ENCODE results near the gene DCD. TPM values are rescaled to one million over a fixed set of nuclear protein-coding genes. Genes with fewer than 3 reads are reported as not detected.
"Not testable (repeated sequence)": the region's sequence is repeated elsewhere in the genome, so short reads cannot be mapped to it uniquely, and the experiment has no call there.

DCD gene
- total RNA-seq, 2 experiments from 2014 or later = not detected

GRCh38 chr12:54665022-54665635, 17.0 kb upstream of the DCD start:
- ATAC-seq (ENCODE audit: low read depth); H3K4me3 Mint-ChIP-seq; H3K36me3 Mint-ChIP-seq; H3K4me1 Mint-ChIP-seq; DNase-seq; H3K27ac Mint-ChIP-seq; POLR2A ChIA-PET; H3K9me3 Mint-ChIP-seq: not testable (repeated sequence)
- H3K27me3 Mint-ChIP-seq = peaks cover 26% of the 10 kb centered on the region

DNA sequence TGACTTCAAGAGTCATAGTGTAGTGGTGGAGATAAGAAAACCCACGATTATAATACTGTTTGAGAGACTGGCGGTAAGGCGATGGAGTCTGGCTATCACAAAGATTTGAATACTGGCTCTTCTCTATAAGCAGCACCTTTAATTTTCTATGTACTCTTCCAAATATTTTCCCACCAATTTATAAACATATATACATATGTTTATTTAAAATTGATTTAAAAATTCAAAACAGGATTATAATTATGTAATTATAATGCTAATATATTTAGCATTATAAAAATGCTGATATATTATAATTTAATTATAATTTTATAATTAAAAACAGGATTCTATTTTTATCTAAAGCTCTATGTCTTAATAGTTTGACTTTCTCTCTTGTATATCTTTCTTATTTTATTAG, 15.4 kb upstream of the DCD start:
- ATAC-seq (ENCODE audit: low read depth) = no peak
- peaks cover 22% of the 10 kb centered on the region for H3K27me3 Mint-ChIP-seq
- H3K36me3 Mint-ChIP-seq = no peaks in the 10 kb centered on the region
- no peak overlapping the region for H3K4me3 Mint-ChIP-seq
- no peaks in the 10 kb centered on the region for H3K9me3 Mint-ChIP-seq
- no peak for DNase-seq
- H3K4me1 Mint-ChIP-seq = no peaks in the 10 kb centered on the region
- no peak overlapping the region for H3K27ac Mint-ChIP-seq
- POLR2A ChIA-PET = no interaction called here

DNA sequence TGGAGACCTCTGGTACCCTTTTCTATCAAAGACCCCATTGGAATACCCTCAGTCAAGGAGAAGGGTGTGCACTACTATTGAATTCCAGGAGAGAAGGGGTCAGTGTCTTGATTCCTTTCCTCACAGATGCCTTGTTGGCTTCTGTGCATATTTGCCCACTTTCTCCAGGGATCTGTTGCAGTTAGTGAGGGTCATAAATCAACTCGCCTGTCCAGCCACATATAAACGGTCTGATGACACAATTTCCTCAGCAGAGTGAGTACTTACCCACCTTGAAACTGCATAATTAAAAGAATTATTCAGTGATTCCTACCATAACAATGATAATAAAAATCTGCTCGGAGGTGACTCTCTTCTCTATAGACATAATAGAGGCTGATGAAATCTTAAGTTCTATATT, 13.9 kb upstream of the DCD start:
- Mint-ChIP-seq H3K27ac (no peak overlapping the region), H3K4me3 (no peak overlapping the region), H3K27me3 (peaks cover 17% of the 10 kb centered on the region), H3K36me3 (no peaks in the 10 kb centered on the region), H3K4me1 (no peaks in the 10 kb centered on the region), H3K9me3 (no peaks in the 10 kb centered on the region)
- POLR2A ChIA-PET = no interaction called here
- DNase-seq (no peak), ATAC-seq (ENCODE audit: low read depth) (no peak)

DNA sequence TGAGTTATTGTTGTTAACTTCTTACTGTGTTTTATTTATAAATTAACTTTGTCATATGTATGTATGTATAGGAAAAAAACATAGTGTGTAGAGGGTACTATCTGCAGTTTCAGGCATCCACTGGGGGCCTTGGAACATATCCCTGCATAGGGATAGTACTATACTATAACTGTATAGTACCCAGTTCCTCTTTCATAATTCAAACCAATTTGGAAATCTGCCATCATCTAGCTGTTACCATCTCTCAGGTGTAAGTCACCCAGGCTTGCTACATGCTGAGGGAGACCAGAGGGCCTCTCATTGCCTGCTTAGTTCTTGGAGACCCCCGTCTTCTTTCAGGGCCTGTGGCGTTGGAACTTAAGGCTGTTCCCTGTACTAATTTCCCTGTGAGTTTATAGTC, 12.9 kb upstream of the DCD start:
- no peak for DNase-seq
- ATAC-seq (ENCODE audit: low read depth) = no peak
- no peak overlapping the region for H3K4me3 Mint-ChIP-seq
- H3K9me3 Mint-ChIP-seq = no peaks in the 10 kb centered on the region
- H3K27ac Mint-ChIP-seq = no peak overlapping the region
- H3K36me3 Mint-ChIP-seq = no peaks in the 10 kb centered on the region
- no peaks in the 10 kb centered on the region for H3K4me1 Mint-ChIP-seq
- peaks cover 16% of the 10 kb centered on the region for H3K27me3 Mint-ChIP-seq
- POLR2A ChIA-PET = no interaction called here

DNA sequence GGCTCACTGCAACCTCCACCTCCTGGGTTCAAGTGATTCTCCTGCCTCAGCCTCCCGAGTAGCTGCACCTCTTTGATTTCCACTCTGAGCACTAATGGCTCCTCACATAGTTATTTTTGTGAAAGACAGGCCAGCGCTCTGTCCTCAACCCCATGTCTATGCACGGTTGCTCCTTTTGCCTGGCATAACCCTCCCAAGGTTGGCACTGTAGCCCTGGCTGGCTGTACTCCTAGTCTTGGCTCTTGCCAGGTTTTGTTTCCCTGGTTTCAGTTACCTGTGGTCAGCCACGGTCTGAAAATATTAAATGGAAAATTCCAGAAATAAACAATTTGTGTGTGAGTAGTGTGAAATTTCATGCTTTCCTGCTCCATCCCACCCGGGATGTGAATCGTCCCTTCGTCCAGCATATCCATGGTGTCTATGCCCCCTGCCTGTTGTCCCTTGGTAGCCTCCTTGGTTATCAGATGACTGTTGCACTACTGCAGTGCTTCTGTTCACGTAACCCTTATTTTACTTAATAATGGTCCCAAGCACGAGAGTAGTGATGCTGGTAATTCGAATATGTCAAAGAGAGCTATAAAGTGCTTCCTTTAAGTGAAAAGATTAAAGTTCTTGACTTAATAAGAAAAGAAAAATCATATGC, 12.3 kb upstream of the DCD start:
- no peak for ATAC-seq (ENCODE audit: low read depth)
- H3K36me3 Mint-ChIP-seq = no peaks in the 10 kb centered on the region
- H3K27me3 Mint-ChIP-seq = peaks cover 14% of the 10 kb centered on the region
- no peak for DNase-seq
- POLR2A ChIA-PET = no interaction called here
- no peaks in the 10 kb centered on the region for H3K9me3 Mint-ChIP-seq
- H3K4me3 Mint-ChIP-seq = no peak overlapping the region
- no peaks in the 10 kb centered on the region for H3K4me1 Mint-ChIP-seq
- no peak overlapping the region for H3K27ac Mint-ChIP-seq

- peak; percentile 65 for ATAC-seq (ENCODE audit: low read depth)
- peak; percentile 35 for DNase-seq
- no peaks in the 10 kb centered on the region for H3K4me1 Mint-ChIP-seq
- peaks cover 17% of the 10 kb centered on the region for H3K27me3 Mint-ChIP-seq
- H3K9me3 Mint-ChIP-seq = no peaks in the 10 kb centered on the region
- H3K4me3 Mint-ChIP-seq = no peak overlapping the region
- no peaks in the 10 kb centered on the region for H3K36me3 Mint-ChIP-seq
- no peak overlapping the region for H3K27ac Mint-ChIP-seq
- POLR2A ChIA-PET = no interaction called here
Measured at GRCh38 chr12:54658306-54659264, 10.4 kb upstream of the DCD start.

GRCh38 chr12:54657105-54657607, 9.0 kb upstream of the DCD start:
- Mint-ChIP-seq H3K4me3 (no peak overlapping the region), H3K36me3 (no peaks in the 10 kb centered on the region), H3K4me1 (no peaks in the 10 kb centered on the region), H3K9me3 (no peaks in the 10 kb centered on the region), H3K27ac (no peak overlapping the region), H3K27me3 (peaks cover 27% of the 10 kb centered on the region)
- POLR2A ChIA-PET = no interaction called here
- ATAC-seq (ENCODE audit: low read depth) (no peak), DNase-seq (no peak)

DNA sequence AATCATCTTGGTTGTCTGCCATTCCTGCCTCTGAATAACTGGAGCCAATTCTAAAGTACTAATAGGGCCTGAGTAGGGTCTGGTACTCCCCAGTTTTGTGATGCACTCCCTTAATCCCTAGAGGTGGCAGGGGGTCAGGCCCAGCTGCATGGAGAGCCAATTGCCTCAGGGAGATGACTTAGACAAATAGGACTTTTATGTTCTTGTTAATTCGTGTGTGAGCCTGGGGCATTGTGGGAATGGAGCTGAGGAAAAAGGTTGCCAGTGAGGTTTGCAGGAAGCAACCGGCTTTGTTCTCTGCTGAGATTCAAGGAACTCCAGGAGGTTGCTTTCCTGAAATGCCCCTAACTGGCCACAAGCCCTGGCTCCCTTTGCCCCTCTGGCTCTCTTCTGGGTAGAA, 6.8 kb upstream of the DCD start:
- H3K4me1 Mint-ChIP-seq = no peaks in the 10 kb centered on the region
- no peaks in the 10 kb centered on the region for H3K9me3 Mint-ChIP-seq
- peaks cover 26% of the 10 kb centered on the region for H3K27me3 Mint-ChIP-seq
- POLR2A ChIA-PET = no interaction called here
- no peak for DNase-seq
- ATAC-seq (ENCODE audit: low read depth) = no peak
- H3K36me3 Mint-ChIP-seq = no peaks in the 10 kb centered on the region
- H3K4me3 Mint-ChIP-seq = no peak overlapping the region
- H3K27ac Mint-ChIP-seq = no peak overlapping the region

DNA sequence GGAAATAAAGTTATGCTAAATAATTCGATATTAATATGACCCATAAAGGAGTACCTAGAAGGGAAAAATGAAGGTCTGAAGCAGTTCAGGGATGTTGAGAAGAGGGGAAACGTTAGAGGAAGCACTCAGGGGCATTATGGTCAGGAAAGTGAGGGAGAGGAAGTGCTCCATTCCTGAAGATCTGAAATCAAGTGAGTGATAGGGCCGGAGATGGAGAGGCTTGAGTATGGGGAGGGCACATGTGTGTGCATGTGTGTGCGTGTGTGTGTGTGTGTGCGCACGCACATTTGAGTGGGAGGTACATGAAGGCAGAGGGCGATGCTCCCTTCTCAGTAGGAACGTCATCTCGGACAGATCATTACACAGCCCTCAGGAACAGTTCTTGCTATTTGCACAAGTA, 4.9 kb upstream of the DCD start:
- Mint-ChIP-seq H3K9me3 (no peaks in the 10 kb centered on the region), H3K27ac (no peak overlapping the region), H3K4me1 (no peaks in the 10 kb centered on the region), H3K36me3 (no peaks in the 10 kb centered on the region), H3K27me3 (peaks cover 21% of the 10 kb centered on the region), H3K4me3 (no peak overlapping the region)
- POLR2A ChIA-PET = no interaction called here
- no peak for ATAC-seq (ENCODE audit: low read depth)
- no peak for DNase-seq

GRCh38 chr12:54650889-54651288, 2.7 kb upstream of the DCD start:
- Mint-ChIP-seq H3K27ac (no peak overlapping the region), H3K36me3 (no peaks in the 10 kb centered on the region), H3K4me1 (peaks cover 4% of the 10 kb centered on the region), H3K27me3 (peaks cover 23% of the 10 kb centered on the region), H3K4me3 (no peak overlapping the region), H3K9me3 (no peaks in the 10 kb centered on the region)
- ATAC-seq (ENCODE audit: low read depth) = no peak
- POLR2A ChIA-PET = no interaction called here
- no peak for DNase-seq

GRCh38 chr12:54650409-54650808, 2.2 kb upstream of the DCD start:
- no peak overlapping the region for H3K27ac Mint-ChIP-seq
- H3K4me1 Mint-ChIP-seq = peaks cover 4% of the 10 kb centered on the region
- H3K27me3 Mint-ChIP-seq = peaks cover 23% of the 10 kb centered on the region
- no peaks in the 10 kb centered on the region for H3K9me3 Mint-ChIP-seq
- DNase-seq (no peak), ATAC-seq (ENCODE audit: low read depth) (no peak)
- H3K4me3 Mint-ChIP-seq = no peak overlapping the region
- POLR2A ChIA-PET = no interaction called here
- no peaks in the 10 kb centered on the region for H3K36me3 Mint-ChIP-seq

DNA sequence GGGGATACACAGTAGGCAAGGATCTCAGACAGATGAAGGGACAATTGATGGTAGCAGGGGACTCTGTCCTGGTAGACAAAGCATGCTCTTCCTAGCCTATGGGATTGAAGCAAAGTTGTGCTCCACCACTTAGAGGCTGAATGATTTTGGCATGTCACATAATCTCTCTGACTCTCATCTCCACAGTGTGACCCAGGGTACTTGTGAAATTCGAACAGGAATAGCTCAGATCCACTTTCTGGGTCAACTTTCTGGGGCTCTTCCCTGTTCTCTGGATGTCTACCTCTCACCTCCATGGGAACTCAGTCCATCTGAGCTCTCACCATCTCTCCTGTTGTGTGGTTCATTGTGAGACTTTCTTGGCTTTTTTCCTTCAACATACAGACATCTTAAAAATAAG, 1.7 kb upstream of the DCD start:
- Mint-ChIP-seq H3K36me3 (no peaks in the 10 kb centered on the region), H3K27me3 (peaks cover 22% of the 10 kb centered on the region), H3K4me1 (peaks cover 4% of the 10 kb centered on the region), H3K4me3 (no peak overlapping the region), H3K9me3 (no peaks in the 10 kb centered on the region), H3K27ac (no peak overlapping the region)
- DNase-seq = no peak
- POLR2A ChIA-PET = no interaction called here
- no peak for ATAC-seq (ENCODE audit: low read depth)

- no peak for ATAC-seq (ENCODE audit: low read depth)
- no peak for DNase-seq
- H3K9me3 Mint-ChIP-seq = no peaks in the 10 kb centered on the region
- no peaks in the 10 kb centered on the region for H3K36me3 Mint-ChIP-seq
- no peak overlapping the region for H3K27ac Mint-ChIP-seq
- H3K27me3 Mint-ChIP-seq = peaks cover 12% of the 10 kb centered on the region
- no peak overlapping the region for H3K4me3 Mint-ChIP-seq
- POLR2A ChIA-PET = no interaction called here
- H3K4me1 Mint-ChIP-seq = peaks cover 8% of the 10 kb centered on the region
Measured at GRCh38 chr12:54641554-54641953, 6.6 kb downstream of the DCD start.

DNA sequence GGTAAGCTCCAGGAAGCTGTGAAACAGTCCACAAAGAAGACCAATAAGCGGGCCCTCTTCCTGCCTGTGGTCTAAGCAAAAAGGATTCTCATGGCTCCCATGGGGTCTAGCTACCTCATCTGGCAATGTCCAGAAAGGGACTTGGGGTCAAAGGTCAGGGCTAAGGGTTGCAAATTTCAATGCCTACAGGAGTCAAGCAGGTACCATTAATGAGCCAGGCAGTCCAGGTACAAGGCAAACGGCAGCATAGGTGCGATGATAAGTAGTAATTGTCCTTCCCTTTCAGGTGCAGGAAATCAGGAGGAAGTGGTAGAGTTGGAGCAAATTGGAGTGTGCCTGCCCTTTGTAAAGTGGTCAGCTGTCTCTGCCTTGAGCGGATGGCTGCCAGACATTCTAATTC, 7.1 kb downstream of the DCD start:
- no peak overlapping the region for H3K4me3 Mint-ChIP-seq
- no peaks in the 10 kb centered on the region for H3K36me3 Mint-ChIP-seq
- no peak overlapping the region for H3K27ac Mint-ChIP-seq
- no peaks in the 10 kb centered on the region for H3K9me3 Mint-ChIP-seq
- H3K4me1 Mint-ChIP-seq = peaks cover 6% of the 10 kb centered on the region
- ATAC-seq (ENCODE audit: low read depth) = no peak
- POLR2A ChIA-PET = no interaction called here
- no peak for DNase-seq
- peaks cover 8% of the 10 kb centered on the region for H3K27me3 Mint-ChIP-seq

Measured in activated naive CD8-positive, alpha-beta T cell treated with anti-CD3 and anti-CD28 coated beads, Interleukin-2, amount 10 ng/mL, durations not matched to agents 7 days and 5 days (primary cell).